DND-41 (cell line): ENCODE results near the gene ZNF10.

Experiments
- CTCF ChIP-seq: IDR thresholded peaks from 2 replicates; pipeline ENCODE4 v1.5.1; 2012; ENCODE audit warnings: borderline replicate concordance, low read length, moderate library complexity, mild to moderate bottlenecking; ENCODE audit not compliant: poor library complexity, severe bottlenecking; ENCODE audit errors: extremely low read depth
- EZH2 ChIP-seq: IDR thresholded peaks from 3 replicates; pipeline ENCODE4 v1.6.1; 2012; ENCODE audit warnings: borderline replicate concordance, low read depth, mild to moderate bottlenecking, moderate library complexity, low read length, inconsistent platforms; ENCODE audit not compliant: severe bottlenecking

GRCh38 chr12:133204264-133204603 lies 73.8 kb downstream of the ZNF10 start:
- TF ChIP-seq EZH2, result no peak
- no peak for TF ChIP-seq CTCF
